ENCODE data around the gene FRG1. TPM values are rescaled to one million over a fixed set of nuclear protein-coding genes. Genes with fewer than 3 reads are reported as not detected.
"Not testable (repeated sequence)": the region's sequence is repeated elsewhere in the genome, so short reads cannot be mapped to it uniquely, and the experiment has no call there.

The FRG1 gene
- total RNA-seq, 1 donor from 2014 or later = 34.5 TPM

DNA sequence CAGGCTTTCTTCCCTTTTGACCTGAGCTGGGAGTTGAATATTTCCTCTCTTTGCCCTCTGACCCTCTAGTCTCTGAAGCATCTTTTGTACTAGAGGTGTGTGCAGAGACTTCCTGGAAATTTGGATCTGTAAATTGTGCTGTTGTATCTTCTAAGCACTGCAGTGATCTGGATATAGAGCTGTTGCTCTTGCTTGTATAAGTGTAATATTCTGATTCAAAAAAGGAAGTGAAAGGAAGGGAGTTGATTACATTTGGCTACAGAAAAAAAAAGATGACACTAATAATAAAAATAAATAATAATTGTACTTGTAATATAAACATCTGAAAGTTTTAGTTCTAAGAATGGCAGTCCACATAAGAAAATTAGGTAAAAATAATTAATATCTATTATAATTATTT is 33.0 kb downstream of the FRG1 start:
- Mint-ChIP-seq H3K36me3 (ENCODE audit: unreplicated experiment) (no peaks in the 10 kb centered on the region), H3K27ac (ENCODE audit: unreplicated experiment) (no peak overlapping the region), H3K9me3 (ENCODE audit: unreplicated experiment) (peaks cover 11% of the 10 kb centered on the region), H3K4me1 (ENCODE audit: unreplicated experiment) (no peaks in the 10 kb centered on the region), H3K27me3 (ENCODE audit: unreplicated experiment) (peaks cover 5% of the 10 kb centered on the region), H3K4me3 (ENCODE audit: unreplicated experiment) (no peak overlapping the region)
- no peak for DNase-seq (ENCODE audit: extremely low spot score, unreplicated experiment)
- TF ChIP-seq, protein P1, sequence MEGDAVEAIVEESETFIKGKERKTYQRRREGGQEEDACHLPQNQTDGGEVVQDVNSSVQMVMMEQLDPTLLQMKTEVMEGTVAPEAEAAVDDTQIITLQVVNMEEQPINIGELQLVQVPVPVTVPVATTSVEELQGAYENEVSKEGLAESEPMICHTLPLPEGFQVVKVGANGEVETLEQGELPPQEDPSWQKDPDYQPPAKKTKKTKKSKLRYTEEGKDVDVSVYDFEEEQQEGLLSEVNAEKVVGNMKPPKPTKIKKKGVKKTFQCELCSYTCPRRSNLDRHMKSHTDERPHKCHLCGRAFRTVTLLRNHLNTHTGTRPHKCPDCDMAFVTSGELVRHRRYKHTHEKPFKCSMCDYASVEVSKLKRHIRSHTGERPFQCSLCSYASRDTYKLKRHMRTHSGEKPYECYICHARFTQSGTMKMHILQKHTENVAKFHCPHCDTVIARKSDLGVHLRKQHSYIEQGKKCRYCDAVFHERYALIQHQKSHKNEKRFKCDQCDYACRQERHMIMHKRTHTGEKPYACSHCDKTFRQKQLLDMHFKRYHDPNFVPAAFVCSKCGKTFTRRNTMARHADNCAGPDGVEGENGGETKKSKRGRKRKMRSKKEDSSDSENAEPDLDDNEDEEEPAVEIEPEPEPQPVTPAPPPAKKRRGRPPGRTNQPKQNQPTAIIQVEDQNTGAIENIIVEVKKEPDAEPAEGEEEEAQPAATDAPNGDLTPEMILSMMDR (IDR thresholded peaks at IDR 0.05) = no peak

DNA sequence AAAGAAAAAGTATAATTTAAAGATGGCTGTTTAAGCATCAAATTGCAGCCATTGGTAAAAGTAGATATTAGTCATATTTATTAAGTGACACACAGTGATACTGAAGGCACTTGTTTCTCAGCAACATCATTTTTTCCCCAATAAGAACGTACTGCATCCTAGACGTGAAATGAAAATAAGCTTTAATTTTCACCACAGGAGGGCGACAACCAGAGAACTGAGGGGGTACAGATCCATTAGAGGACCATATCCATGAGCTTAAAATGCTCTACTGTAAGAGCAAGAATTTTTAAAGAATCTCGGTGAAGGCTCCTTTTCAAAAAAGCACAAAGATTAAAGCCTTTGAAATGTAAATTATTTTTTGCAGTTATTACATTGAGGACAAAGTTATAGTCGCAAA is 33.4 kb downstream of the FRG1 start:
- no peaks in the 10 kb centered on the region for H3K4me1 Mint-ChIP-seq (ENCODE audit: unreplicated experiment)
- TF ChIP-seq, protein P1 (IDR thresholded peaks at IDR 0.05) = peak; percentile 16
- DNase-seq (ENCODE audit: extremely low spot score, unreplicated experiment) = no peak
- no peak overlapping the region for H3K27ac Mint-ChIP-seq (ENCODE audit: unreplicated experiment)
- no peak overlapping the region for H3K4me3 Mint-ChIP-seq (ENCODE audit: unreplicated experiment)
- no peaks in the 10 kb centered on the region for H3K36me3 Mint-ChIP-seq (ENCODE audit: unreplicated experiment)
- peaks cover 11% of the 10 kb centered on the region for H3K9me3 Mint-ChIP-seq (ENCODE audit: unreplicated experiment)
- H3K27me3 Mint-ChIP-seq (ENCODE audit: unreplicated experiment) = peaks cover 5% of the 10 kb centered on the region

DNA sequence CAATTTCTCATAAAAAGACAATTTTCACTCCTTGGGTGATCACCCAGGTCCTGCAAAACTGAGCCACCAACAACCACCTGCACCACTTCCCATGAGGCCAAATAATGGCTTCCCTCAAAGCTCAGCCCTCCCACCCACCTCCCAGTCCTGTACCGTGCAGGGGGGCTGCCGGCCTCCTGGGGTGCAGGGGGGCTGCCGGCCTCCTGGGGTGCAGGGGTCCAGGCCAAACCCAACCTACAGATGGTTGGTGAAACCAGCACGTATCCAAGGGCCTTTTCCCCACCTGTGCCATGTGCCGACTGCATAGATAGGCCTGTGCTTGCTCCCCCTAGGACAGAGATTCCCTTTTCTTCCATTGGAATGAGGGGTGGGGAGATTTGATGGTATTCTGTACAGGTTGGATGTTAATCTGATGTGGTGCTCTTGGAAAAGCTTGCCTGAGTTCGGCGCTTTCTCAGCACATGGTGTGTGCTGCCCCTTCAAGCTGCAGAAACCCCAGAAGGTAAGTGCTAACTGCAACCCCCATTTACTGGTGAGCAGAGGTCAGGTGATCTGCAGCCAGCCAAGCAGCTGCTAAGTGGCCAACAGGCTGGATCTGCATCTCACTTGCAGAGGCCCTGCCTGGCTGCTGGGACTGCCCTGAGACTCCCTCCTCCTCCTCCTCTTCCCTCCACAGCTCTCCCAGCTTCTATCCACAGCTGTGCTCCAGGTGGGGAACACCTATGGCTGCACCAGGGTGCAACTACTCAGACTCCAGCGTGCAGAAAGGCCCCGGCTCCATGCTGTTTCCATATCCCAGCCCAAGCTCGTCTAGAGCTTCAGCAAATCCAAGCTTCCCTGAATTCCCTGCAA is 38.8 kb downstream of the FRG1 start:
- peaks cover 5% of the 10 kb centered on the region for H3K27me3 Mint-ChIP-seq (ENCODE audit: unreplicated experiment)
- TF ChIP-seq, protein P1 (IDR thresholded peaks at IDR 0.05) = no peak
- no peaks in the 10 kb centered on the region for H3K4me1 Mint-ChIP-seq (ENCODE audit: unreplicated experiment)
- no peak overlapping the region for H3K27ac Mint-ChIP-seq (ENCODE audit: unreplicated experiment)
- peaks cover 8% of the 10 kb centered on the region for H3K9me3 Mint-ChIP-seq (ENCODE audit: unreplicated experiment)
- DNase-seq (ENCODE audit: extremely low spot score, unreplicated experiment) = no peak
- H3K4me3 Mint-ChIP-seq (ENCODE audit: unreplicated experiment) = no peak overlapping the region
- no peaks in the 10 kb centered on the region for H3K36me3 Mint-ChIP-seq (ENCODE audit: unreplicated experiment)

DNA sequence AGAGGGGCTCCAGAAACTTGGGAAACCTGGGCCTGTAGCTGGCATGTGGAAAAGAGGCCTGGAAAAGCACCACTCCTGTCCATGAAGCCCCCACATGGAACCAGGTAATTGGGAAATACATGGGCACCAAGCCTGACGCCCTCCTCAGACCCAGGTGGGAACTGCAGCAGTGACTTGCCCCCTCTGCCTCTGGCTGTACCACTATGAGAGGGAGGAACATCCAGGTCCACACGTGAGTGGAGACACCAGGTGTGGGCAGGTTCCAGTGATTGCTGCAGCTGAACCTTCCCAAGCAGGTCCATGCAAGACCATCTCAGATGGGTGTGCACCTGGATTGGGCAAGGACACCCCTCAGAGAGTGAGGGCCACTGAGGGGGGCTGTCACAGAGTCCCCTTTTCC is 39.6 kb downstream of the FRG1 start:
- DNase-seq (ENCODE audit: extremely low spot score, unreplicated experiment); H3K4me1 Mint-ChIP-seq (ENCODE audit: unreplicated experiment); H3K36me3 Mint-ChIP-seq (ENCODE audit: unreplicated experiment); H3K27me3 Mint-ChIP-seq (ENCODE audit: unreplicated experiment); H3K27ac Mint-ChIP-seq (ENCODE audit: unreplicated experiment); H3K4me3 Mint-ChIP-seq (ENCODE audit: unreplicated experiment); H3K9me3 Mint-ChIP-seq (ENCODE audit: unreplicated experiment): not testable (repeated sequence)

DNA sequence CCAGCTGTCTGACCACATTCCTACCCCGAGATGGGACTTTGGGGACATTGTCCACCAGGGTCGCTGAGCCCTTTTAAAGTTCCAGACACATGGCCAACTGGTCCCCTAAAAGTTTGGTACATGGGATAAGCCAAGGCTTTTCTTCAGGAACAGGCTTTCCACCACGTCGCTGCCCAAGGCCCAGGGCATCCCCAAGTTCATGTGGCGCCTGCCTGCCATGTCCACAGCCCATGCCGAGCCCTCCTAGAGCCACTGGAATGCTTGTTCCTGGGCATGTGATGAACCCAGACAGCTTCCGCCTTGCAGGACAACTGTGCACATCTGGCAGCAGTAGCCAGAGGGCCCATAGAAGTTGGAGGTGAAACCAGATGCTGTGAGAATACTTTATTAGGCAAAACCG is 41.3 kb downstream of the FRG1 start:
- Mint-ChIP-seq H3K9me3 (ENCODE audit: unreplicated experiment) (peaks cover 7% of the 10 kb centered on the region), H3K27me3 (ENCODE audit: unreplicated experiment) (no peaks in the 10 kb centered on the region), H3K4me3 (ENCODE audit: unreplicated experiment) (no peak overlapping the region), H3K27ac (ENCODE audit: unreplicated experiment) (no peak overlapping the region), H3K36me3 (ENCODE audit: unreplicated experiment) (no peaks in the 10 kb centered on the region), H3K4me1 (ENCODE audit: unreplicated experiment) (no peaks in the 10 kb centered on the region)
- TF ChIP-seq, protein P1 (IDR thresholded peaks at IDR 0.05) = no peak
- DNase-seq (ENCODE audit: extremely low spot score, unreplicated experiment) = no peak

DNA sequence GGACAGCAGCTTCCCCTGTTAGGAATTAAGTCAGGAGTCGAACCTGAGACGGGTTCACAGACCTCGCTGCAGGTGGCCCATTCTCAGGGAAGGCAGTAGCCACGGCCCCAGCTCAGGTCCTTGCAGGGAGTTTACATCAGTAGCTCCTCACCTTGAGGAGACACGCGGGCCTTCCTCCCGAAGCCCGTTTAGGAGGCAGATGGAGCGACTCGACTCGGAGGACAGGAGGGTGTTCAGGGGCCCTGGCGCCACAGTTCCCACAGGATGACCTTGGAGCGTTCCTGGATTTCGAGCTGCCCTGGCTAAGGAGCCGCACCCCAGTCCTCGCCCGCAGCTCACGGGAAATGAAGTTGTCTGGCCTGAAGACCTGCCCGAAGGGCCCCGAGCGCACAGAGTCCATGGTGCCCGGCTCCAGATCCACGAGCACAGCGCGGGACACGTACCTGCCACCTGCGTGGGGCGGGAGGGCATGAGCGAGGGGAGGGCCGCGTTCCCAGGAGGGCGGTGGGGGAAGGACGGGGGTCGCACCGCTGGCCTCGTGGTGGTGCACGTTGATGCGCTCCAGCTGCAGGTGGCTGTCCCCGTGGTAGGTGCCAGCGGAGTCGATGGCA is 43.3 kb downstream of the FRG1 start:
- not testable (repeated sequence) for H3K27me3 Mint-ChIP-seq (ENCODE audit: unreplicated experiment); H3K4me3 Mint-ChIP-seq (ENCODE audit: unreplicated experiment); H3K27ac Mint-ChIP-seq (ENCODE audit: unreplicated experiment); H3K9me3 Mint-ChIP-seq (ENCODE audit: unreplicated experiment); DNase-seq (ENCODE audit: extremely low spot score, unreplicated experiment); H3K36me3 Mint-ChIP-seq (ENCODE audit: unreplicated experiment); H3K4me1 Mint-ChIP-seq (ENCODE audit: unreplicated experiment)

DNA sequence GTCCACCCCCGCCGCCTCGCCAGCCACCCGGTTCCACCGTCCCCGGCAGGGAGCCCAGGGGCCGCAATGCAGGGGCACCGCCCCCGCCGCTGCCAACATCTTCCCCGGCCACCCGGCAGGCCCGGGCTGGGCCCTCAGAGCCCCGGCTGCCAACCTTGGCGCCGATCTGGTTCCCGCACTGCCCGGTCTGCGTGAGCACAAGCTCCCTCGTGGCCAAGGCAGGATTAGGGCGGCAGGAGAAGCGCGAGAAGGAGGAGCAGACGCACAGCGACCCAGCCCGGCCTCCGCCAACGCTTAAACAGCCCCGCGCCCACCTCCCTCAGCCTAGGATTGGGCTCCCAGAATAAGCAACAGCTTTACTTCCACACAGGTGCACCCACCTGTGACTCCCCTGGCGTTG is 44.0 kb downstream of the FRG1 start:
- not testable (repeated sequence) for DNase-seq (ENCODE audit: extremely low spot score, unreplicated experiment); H3K27ac Mint-ChIP-seq (ENCODE audit: unreplicated experiment); H3K4me3 Mint-ChIP-seq (ENCODE audit: unreplicated experiment); H3K4me1 Mint-ChIP-seq (ENCODE audit: unreplicated experiment); H3K9me3 Mint-ChIP-seq (ENCODE audit: unreplicated experiment); H3K27me3 Mint-ChIP-seq (ENCODE audit: unreplicated experiment); H3K36me3 Mint-ChIP-seq (ENCODE audit: unreplicated experiment)

DNA sequence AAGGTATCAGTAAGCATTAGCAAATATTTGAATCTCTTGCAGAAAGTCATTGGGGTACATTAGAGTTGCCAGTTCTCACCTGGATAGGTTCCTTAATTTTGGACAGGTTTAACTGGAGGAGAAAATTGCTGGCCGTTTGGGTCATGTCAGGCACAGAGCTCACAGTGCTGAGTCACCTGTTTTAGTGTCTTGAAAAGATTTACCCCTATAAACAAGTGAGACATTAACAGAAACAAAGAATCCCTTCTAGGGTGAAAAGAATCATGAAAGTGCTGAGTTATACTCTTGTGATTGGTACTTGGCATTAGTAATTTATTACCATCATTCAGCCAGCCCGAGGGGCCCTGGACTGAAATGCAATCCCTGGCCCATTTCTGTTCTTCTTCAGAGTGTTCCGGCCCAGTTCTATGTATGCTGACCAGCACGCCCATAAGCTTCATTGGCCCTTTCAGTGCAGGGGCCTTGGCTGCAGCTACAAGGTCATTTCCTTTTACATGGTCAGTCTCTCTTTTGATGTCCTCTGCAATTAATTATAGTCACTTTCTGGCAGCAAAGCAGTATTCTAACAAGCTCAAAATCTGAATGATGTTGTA is 45.1 kb downstream of the FRG1 start:
- not testable (repeated sequence) for H3K4me3 Mint-ChIP-seq (ENCODE audit: unreplicated experiment); H3K27ac Mint-ChIP-seq (ENCODE audit: unreplicated experiment); H3K4me1 Mint-ChIP-seq (ENCODE audit: unreplicated experiment); DNase-seq (ENCODE audit: extremely low spot score, unreplicated experiment); H3K27me3 Mint-ChIP-seq (ENCODE audit: unreplicated experiment); H3K36me3 Mint-ChIP-seq (ENCODE audit: unreplicated experiment); H3K9me3 Mint-ChIP-seq (ENCODE audit: unreplicated experiment)
